22Rv1 (cell line): ENCODE results near the gene MGAT4A.

Experiments used
- H3K27ac ChIP-seq: fragments of 450-650 bp; 2 replicates; pipeline ENCODE4 v1.5.1; 2017
- ZFX ChIP-seq: fragments of 450-650 bp; IDR thresholded peaks from 2 replicates; pipeline ENCODE4 v1.6.1; 2017; ENCODE audit warnings: antibody characterized with exemption, borderline replicate concordance
- TF ChIP-seq, protein P1 (sequence below): fragments of 450-650 bp; IDR thresholded peaks from 2 replicates; pipeline ENCODE4 v1.5.1; 2017; ENCODE audit warnings: mild to moderate bottlenecking

The MGAT4A gene

GRCh38 chr2:98720286-98720685, 10.6 kb downstream of the MGAT4A start:
- no peak for TF ChIP-seq ZFX
- TF ChIP-seq, protein P1, sequence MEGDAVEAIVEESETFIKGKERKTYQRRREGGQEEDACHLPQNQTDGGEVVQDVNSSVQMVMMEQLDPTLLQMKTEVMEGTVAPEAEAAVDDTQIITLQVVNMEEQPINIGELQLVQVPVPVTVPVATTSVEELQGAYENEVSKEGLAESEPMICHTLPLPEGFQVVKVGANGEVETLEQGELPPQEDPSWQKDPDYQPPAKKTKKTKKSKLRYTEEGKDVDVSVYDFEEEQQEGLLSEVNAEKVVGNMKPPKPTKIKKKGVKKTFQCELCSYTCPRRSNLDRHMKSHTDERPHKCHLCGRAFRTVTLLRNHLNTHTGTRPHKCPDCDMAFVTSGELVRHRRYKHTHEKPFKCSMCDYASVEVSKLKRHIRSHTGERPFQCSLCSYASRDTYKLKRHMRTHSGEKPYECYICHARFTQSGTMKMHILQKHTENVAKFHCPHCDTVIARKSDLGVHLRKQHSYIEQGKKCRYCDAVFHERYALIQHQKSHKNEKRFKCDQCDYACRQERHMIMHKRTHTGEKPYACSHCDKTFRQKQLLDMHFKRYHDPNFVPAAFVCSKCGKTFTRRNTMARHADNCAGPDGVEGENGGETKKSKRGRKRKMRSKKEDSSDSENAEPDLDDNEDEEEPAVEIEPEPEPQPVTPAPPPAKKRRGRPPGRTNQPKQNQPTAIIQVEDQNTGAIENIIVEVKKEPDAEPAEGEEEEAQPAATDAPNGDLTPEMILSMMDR = no peak
- H3K27ac ChIP-seq = no peak overlapping the region

- H3K27ac ChIP-seq = no peak overlapping the region
- no peak for TF ChIP-seq ZFX
- TF ChIP-seq, protein P1 = no peak
These were observed 13.3 kb downstream of the MGAT4A start for GRCh38 chr2:98717621-98718020.

GRCh38 chr2:98716786-98717185, 14.1 kb downstream of the MGAT4A start:
- TF ChIP-seq ZFX = no peak
- TF ChIP-seq, protein P1 = no peak

DNA sequence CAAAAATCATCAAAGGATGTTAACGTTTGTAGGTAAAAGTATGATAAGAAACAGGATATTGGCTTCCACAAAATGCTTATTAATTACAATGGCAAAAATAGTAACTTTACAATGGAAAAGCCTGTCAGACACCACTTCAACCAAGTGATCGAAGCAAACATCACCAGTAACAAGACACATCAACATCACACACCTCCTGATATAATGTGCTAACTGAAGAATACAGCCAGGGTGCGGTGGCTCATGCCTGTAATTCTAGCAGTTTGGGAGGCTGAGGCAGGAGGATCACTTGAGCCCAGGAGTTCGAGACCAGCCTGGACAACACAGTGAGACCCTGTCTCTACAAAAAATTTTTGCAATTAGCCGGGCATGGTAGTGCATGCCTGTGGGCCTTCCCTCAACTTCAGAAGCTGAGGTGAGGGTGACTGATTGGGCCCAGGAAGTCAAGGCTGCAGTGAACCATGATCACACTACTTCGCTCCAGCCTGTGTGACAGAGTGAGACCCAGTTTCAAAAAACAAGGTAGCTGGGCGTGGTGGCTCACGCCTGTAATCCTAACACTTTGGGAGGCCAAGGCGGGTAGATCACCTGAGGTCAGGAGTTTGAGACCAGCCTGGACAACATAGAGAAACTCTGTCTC, 15.0 kb downstream of the MGAT4A start:
- TF ChIP-seq, protein P1 = no peak
- TF ChIP-seq ZFX = no peak
- no peak overlapping the region for H3K27ac ChIP-seq

More at GRCh38 chr2:98716786-98717185, 14.1 kb downstream of the MGAT4A start:
- no peak overlapping the region for H3K27ac ChIP-seq

- TF ChIP-seq, protein P1 = no peak
- no peak for TF ChIP-seq ZFX
These were observed 17.5 kb downstream of the MGAT4A start for GRCh38 chr2:98713332-98714015.

DNA sequence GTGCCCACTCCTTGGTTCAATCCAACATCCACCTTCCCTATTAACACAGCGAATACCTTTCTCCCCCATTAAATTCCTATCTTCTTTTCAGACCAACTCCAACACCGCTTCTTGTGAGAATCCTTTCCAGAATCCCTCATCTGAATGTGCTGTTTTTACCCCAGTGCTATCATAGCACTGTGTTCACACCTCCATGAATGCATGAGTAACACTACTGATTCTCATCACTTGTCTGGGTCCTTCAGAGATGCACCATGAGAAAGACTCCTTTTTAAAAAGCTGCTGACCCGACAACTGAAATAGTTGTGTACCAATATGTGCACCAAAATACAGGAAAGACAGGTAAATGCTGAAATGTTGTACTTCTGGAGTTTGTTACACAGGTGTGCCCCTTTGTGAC, 18.8 kb downstream of the MGAT4A start:
- H3K27ac ChIP-seq = no peak overlapping the region

More at GRCh38 chr2:98713332-98714015, 17.5 kb downstream of the MGAT4A start:
- H3K27ac ChIP-seq = no peak overlapping the region

GRCh38 chr2:98711506-98711905, 19.4 kb downstream of the MGAT4A start:
- TF ChIP-seq ZFX = no peak
- TF ChIP-seq, protein P1 = no peak
- no peak overlapping the region for H3K27ac ChIP-seq

More for the DNA sequence above, 18.8 kb downstream of the MGAT4A start:
- TF ChIP-seq, protein P1 = no peak
- TF ChIP-seq ZFX = no peak
